HG02884 (cell line): ENCODE measurements around the gene IPCEF1.

Experiments
- ATAC-seq: cut with Tn5 transposase; IDR thresholded peaks from one replicate; pipeline ENCODE4 v1.9.1; 2021; ENCODE audit warnings: mild to moderate bottlenecking, moderate library complexity; ENCODE audit not compliant: unreplicated experiment

The IPCEF1 gene

GRCh38 chr6:154373971-154374370 lies 17.4 kb upstream of the IPCEF1 start:
- no peak for ATAC-seq

- no peak for ATAC-seq
Observed at GRCh38 chr6:154371281-154371680, 14.7 kb upstream of the IPCEF1 start.

- peak; percentile 69 for ATAC-seq
Observed at GRCh38 chr6:154370545-154370944, 13.9 kb upstream of the IPCEF1 start.

- ATAC-seq = no peak
Observed at GRCh38 chr6:154367839-154368695, 11.5 kb upstream of the IPCEF1 start.

DNA sequence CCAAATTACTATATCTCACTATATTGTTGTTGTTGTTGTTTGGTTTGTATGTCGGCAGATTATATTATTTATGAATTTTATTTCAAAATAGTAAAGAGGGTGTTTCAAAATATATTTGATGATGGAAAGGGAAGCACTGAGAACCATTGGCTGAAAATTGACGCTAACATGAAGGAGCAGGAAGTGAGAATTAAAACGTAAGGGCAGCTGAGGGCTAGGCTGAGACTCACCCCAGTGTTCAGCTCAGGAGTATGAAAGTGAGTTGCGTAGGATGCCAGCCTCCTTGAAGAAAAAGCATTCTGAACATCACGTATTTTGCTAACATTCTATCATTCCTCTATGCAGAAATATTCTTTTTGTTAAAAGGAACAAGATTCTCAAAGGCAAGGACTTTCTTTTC lies 10.7 kb upstream of the IPCEF1 start:
- ATAC-seq = no peak

GRCh38 chr6:154363821-154364220 lies 7.2 kb upstream of the IPCEF1 start:
- no peak for ATAC-seq

- no peak for ATAC-seq
Observed at GRCh38 chr6:154361476-154361875, 4.9 kb upstream of the IPCEF1 start.

GRCh38 chr6:154360476-154360875 lies 3.9 kb upstream of the IPCEF1 start:
- no peak for ATAC-seq

DNA sequence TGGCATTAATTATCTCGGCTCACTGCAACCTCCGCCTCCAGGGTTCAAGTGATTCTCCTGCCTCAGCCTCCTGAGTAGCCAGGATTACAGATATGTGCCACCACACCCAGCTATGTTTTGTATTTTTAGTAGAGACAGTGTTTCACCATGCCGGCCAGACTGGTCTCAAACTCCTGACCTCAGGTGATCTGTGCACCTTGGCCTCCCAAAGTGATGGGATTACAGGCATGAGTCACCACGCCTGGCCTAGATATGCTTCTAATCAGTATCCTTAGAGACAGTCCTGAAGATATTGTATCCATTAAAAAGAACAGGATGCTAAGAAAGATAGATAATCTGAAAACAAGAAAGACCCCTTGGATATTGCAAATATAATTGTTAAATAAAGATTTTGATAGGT lies 3.1 kb upstream of the IPCEF1 start:
- no peak for ATAC-seq

- no peak for ATAC-seq
Observed at GRCh38 chr6:154359161-154359574, 2.6 kb upstream of the IPCEF1 start.

GRCh38 chr6:154358019-154358545 lies 1.5 kb upstream of the IPCEF1 start:
- ATAC-seq = no peak

DNA sequence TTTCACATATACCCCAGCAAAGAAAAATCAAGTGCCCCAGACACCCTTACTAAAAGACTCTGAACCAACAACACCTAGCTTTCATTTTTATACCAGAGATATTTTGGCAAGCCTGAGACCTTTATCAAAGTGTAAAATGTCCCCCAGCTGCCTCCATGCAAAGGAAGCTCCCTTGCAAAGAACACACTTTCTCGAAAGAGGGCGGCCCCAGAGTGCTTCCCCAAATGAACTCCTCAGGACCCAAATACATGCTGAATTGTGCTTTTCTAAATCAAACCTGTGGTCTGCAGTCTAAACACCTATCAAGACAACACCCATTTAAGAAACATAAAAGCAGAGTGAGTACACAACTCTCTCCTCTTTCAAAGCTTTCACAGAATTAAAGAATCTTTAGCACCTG lies 490 bp downstream of the IPCEF1 start:
- no peak for ATAC-seq

DNA sequence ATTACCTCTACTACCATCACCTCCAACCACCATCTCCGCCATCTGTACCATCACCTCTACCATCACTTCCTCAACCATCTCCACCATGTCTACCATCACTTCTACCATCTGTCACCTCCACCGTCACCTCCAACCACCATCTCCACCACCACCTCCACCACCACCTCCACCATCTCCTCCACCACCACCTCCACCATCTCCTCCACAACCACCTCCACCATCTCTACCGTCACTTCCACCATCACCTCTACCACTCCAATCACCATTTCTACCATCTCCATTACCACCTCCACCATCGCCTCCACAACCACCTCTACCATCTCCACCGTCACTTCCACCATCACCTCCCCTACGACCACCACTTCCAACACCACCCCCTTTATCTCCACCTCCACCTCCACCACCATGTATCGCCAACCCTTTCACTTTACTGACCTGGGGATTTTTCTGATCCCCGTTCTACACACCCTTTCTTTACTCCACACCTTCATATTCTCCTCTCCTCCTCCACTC lies 2.3 kb downstream of the IPCEF1 start:
- ATAC-seq = no peak

- no peak for ATAC-seq
Observed at GRCh38 chr6:154353626-154354025, 3.0 kb downstream of the IPCEF1 start.

GRCh38 chr6:154352898-154353585 lies 3.6 kb downstream of the IPCEF1 start:
- ATAC-seq = peak; percentile 57

DNA sequence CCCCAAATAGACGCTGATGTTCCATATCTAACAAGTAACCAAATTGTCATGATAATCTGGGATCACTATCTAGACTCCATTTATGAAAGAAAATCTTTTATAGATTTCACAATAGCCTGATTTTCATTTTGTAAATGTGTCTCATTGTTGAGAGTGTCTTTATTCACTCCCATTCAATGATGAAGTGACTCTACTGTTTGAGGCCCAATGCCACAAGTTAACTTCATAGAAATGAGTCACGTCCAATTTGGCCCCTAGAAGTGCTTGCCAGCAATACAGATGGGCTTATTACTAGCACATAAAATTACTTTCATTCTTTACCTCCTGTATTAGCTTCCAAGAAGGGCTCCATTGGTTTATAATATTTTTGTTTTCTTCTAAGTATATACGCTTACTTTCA lies 6.3 kb downstream of the IPCEF1 start:
- no peak for ATAC-seq

GRCh38 chr6:154347981-154348380 lies 8.6 kb downstream of the IPCEF1 start:
- ATAC-seq = no peak

DNA sequence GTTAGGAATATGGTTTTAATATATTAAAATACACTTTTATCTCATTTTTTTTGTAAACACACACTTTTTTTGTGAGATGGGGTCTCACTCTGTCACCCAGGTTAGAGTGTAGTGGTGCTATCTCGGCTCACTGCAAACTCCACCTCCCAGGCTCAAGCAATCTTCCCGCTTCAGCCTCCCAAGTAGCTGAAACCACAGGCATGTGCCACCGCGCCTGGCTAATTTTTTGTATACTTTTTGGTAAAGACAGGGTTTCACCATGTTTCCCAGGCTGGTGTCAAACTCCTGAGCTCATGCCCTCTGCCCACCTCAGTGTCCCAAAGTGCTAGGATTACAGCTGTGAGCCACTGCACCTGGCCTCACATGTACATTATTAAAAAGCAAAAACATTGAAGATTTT lies 10.8 kb downstream of the IPCEF1 start:
- ATAC-seq = no peak

DNA sequence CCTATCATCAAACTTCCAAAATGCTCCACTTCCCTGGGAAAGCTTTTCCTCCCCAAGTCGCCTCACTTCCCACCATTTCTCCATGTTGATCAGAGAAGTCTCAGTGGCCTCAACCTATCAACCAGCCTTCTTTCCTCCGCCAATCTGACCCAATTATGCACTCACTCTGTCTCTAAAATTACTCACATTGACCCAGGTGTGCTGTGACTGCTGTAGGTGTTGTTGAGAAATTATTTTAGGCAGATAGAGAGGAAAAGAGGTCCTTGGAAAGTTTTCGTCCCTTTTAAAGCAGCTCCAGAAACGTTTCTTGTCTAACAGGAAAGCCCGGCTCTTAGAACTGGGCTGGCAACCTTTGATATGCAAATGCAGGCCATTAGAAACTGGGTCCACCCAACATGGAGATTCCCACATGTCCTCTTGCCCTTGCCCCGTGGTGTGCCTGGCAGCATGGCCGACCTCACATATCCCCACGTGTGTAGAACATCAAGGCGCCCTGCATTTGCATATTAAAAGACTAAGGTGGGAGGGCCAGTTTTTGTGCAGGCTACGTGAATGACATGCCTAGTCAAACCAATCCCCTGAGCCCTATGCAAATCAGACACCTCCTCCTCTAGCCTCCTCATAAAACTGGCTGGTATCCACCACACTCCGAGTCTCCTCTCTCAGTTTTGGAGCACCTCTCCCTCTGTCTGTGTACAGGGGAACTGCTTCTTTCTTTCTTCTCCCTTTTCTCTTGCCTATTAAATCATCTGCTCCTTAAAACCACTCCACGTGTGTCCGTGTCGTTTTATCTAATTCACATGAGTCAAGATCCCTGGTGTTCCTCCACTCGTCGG lies 12.9 kb downstream of the IPCEF1 start:
- no peak for ATAC-seq

GRCh38 chr6:154341871-154342270 lies 14.7 kb downstream of the IPCEF1 start:
- no peak for ATAC-seq

GRCh38 chr6:154341336-154341735 lies 15.3 kb downstream of the IPCEF1 start:
- ATAC-seq = no peak
